Epithelial cell of esophagus (primary cell): ENCODE data around the gene KLHL7.

Experiments used
- DNase-seq: peaks from one replicate; pipeline ENCODE4 v3.0.0; 2010; ENCODE audit warnings: low read depth
- H3K4me3 ChIP-seq: 2 replicates; pipeline ENCODE4 v1.5.1; 2011; ENCODE audit warnings: mild to moderate bottlenecking, low read length, control low read depth
- TF ChIP-seq, protein P1 (sequence below): IDR thresholded peaks from 2 replicates; pipeline ENCODE4 v1.5.1; 2011; ENCODE audit warnings: low read depth, mild to moderate bottlenecking, low read length, control low read depth, inconsistent platforms; ENCODE audit not compliant: insufficient read depth; ENCODE audit errors: missing control alignments

Gene KLHL7

DNA sequence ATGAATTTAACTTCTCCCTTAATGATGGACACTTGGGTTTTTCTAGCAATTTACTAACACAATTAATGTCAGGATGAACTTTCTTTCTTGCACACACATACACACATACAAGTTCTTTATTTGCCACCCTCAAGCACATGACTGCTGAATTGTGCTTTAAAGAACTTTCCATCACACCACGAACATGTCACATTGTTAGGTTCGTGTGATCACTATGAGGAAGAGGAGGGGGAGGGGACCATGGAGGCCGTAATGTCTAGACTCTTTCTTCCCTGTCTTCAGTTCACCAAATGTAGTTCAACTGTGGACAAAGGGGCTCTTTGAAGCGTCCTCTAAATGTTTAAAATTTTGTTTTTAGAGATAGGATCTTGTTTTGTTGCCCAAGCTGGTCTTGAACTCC, 107.3 kb downstream of the KLHL7 start:
- TF ChIP-seq, protein P1, sequence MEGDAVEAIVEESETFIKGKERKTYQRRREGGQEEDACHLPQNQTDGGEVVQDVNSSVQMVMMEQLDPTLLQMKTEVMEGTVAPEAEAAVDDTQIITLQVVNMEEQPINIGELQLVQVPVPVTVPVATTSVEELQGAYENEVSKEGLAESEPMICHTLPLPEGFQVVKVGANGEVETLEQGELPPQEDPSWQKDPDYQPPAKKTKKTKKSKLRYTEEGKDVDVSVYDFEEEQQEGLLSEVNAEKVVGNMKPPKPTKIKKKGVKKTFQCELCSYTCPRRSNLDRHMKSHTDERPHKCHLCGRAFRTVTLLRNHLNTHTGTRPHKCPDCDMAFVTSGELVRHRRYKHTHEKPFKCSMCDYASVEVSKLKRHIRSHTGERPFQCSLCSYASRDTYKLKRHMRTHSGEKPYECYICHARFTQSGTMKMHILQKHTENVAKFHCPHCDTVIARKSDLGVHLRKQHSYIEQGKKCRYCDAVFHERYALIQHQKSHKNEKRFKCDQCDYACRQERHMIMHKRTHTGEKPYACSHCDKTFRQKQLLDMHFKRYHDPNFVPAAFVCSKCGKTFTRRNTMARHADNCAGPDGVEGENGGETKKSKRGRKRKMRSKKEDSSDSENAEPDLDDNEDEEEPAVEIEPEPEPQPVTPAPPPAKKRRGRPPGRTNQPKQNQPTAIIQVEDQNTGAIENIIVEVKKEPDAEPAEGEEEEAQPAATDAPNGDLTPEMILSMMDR = no peak
- DNase-seq = no peak
- no peak overlapping the region for H3K4me3 ChIP-seq

DNA sequence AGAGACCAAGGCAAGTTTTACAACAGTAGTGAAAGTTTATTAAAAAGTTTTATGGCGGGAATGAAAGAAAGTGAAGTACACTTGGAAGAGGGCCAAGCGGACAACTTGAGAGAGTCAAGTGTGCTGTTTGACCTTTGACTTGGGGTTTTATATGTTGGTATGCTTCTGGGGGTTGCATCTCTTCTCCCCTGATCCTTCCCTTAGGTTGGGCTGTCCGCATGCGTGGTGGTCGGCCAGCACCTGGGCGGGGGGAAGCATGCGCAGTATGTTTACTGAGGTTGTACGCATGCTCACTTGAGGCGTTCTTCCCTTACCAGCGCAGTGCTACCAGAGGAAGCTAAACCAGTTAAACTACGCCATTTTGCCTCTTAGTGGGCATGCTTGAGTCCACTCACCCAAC, 108.2 kb downstream of the KLHL7 start:
- no peak overlapping the region for H3K4me3 ChIP-seq
- DNase-seq = no peak
- TF ChIP-seq, protein P1 = no peak

DNA sequence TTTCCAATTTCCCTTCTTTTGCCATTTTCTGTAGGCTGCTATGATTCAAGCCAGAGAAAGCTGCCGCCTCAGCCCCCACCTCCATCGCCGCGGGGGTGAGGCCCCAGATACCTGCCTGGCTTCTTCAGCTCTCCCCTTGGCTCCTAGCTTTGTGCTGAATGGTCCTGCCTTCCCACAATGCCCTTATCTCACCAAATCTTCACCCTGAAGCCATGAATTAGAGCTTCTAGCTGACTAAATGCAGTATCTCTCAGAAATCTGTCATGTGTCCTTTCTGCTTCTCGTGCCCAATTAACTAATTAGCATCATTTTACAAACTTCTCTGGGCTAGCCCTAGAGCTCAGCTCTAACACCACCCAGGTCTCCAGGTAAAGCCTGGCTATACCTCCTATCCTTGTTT, 108.8 kb downstream of the KLHL7 start:
- TF ChIP-seq, protein P1 = no peak
- no peak for DNase-seq
- no peak overlapping the region for H3K4me3 ChIP-seq

DNA sequence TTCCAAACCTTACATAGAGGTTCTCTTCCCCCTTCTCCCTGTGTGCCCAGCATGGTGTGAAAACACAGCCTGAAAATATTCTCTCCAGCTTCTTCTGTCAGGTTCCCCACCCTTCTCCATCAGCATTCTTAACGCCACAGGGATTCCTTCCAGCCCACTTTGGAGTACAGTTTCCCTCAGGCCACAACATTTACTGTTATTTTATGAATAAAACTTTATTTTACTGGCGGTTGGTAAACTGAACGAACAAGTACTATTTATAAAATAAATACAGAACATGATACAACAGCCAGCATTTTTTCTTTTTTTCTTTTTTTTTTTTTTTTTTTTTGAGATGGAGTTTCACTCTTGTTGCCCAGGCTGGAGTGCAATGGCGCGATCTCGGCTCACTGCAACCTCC, 109.4 kb downstream of the KLHL7 start:
- TF ChIP-seq, protein P1 = no peak
- no peak overlapping the region for H3K4me3 ChIP-seq
- DNase-seq = no peak

DNA sequence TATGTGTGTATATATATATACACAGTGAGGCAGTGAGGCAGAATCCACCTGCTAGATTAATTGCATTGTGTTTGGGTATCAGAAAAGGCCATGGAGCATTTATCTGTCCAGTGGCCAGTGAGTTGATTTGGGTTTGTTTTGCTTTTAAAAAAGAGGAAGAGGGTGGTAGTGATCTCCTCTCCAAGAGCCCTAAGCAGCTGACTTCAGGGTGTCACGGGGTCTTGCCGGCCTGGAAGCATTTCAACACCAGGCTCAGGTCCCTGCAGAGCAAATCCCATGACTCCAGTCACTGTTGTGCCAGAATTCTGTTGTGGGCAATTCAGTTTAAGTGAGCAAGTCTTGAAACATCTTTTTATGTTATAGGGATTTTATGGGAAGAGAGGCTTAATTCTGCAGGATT, 110.4 kb downstream of the KLHL7 start:
- DNase-seq = no peak
- no peak overlapping the region for H3K4me3 ChIP-seq
- TF ChIP-seq, protein P1 = no peak

DNA sequence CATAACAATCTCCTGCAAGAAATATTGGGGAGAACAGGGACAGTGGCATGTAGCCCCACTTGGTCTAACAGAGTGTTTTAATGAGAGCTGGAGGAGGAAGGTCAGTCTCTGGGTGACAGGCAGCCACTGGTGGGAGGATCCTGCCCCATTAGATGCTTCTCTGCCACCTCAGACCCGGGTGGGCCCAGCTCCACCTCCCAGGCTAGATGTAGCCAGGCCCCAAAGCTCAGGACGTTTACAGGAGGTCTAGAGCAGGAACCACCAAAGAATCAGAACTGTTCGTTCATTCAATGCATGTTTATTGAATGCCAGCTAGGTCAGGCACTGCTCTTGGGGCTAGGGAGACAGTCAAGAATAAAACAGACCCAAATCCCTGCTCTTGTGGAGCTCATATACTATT, 112.6 kb downstream of the KLHL7 start:
- TF ChIP-seq, protein P1 = no peak
- no peak for DNase-seq
- no peak overlapping the region for H3K4me3 ChIP-seq

DNA sequence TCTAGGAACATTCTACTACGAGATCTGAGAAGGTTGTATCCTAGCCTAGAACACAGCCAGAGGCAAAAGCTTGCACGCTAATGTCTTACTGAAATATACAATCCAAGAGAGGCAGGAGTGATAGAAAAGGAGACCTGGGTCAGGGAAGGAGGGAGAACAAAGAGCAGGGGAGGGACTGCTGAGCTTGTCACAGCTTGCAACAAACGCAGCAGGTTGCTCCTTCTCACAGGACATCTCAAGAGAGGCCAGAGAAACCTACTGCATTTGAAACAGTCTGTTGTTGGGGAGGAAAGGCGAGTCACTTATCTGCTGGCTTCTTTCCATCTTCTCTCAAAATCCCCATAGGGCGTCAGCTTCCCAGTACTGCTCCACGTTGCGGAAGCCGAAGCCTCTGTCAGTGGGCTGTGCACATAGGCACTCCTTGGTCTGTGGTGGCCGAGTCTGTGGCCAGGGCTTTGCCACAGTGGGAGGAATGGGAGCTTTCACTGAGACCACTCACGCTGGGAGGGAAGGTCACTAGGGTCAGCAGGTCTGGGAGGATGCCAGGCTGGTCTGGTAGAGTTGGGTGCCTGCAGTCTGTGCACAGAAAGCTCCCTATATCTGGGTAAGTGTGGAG, 115.2 kb downstream of the KLHL7 start:
- TF ChIP-seq, protein P1 = no peak

More for the DNA sequence above, 115.2 kb downstream of the KLHL7 start:
- no peak overlapping the region for H3K4me3 ChIP-seq
- peak; percentile 38 for DNase-seq
